GM19099 (cell line): Measurements from ENCODE around the gene RAI1.

Experiments
- POLR2A ChIP-seq: IDR thresholded peaks from 3 replicates; pipeline ENCODE4 v1.6.1; 2011; ENCODE audit warnings: low read depth; ENCODE audit not compliant: insufficient read length; ENCODE audit errors: extremely low read depth

The RAI1 gene

GRCh38 chr17:17743391-17744112 lies 62.3 kb downstream of the RAI1 start:
- no peak for TF ChIP-seq POLR2A

- no peak for TF ChIP-seq POLR2A
Observed at GRCh38 chr17:17744116-17744515, 62.9 kb downstream of the RAI1 start.

- no peak for TF ChIP-seq POLR2A
Observed at GRCh38 chr17:17745476-17746455, 64.5 kb downstream of the RAI1 start.

- no peak for TF ChIP-seq POLR2A
Observed at GRCh38 chr17:17748179-17748578, 66.9 kb downstream of the RAI1 start.

DNA sequence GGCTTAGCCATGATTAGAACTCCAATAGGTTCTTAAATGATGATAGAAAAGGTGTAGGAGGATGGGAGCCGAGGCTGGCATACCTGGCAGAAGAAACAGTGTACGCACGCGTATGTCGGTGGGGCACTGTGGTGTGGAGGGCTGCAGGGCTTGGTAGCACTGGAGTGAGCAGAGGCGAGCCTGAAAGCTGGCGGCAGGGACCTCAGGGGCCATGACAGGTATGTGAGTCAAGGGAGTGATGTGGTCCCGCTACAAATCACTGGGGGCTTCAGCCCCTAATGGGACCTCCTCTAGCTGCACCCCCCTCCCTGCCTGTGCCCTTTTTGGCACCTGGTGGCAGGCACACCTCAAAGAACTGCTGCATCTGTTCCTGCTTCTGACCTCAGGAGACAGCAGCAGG lies 67.3 kb downstream of the RAI1 start:
- TF ChIP-seq POLR2A: no peak

DNA sequence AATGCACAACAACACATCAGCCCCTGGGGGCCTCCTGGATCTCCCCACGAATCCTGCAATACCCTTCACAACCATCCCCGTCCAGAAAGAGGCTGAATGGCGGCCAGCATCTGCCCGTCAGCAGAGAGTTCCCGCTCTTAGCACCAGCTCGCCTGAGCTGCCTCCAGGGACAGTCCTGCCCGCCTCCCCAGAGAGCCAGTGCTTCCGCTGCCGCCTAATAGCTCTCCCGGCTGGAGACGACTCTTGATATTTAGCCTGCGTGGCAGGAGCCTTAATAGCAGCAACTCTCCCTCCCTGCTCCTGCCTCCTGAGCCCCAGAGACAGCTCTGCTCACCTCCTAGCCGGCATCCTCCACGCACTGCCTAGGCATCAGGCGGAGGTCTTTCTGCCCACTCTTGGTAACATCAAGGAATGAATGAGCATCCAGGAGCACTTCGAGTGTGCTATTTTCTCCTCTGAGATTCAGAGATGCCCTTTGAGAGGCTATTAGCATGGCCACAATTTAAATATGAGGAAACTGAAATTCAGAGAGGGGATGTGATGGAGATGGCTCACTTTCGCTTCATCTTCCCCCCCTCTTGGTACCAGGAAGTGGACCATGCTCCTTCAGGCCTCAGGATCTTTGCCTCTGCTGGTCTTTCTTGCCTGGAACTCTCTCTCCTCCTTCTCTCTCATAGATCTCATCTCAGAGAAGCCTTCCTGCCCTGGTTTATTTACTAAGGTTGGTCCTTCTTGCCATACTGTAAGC lies 67.9 kb downstream of the RAI1 start:
- TF ChIP-seq POLR2A: peak; percentile 20

DNA sequence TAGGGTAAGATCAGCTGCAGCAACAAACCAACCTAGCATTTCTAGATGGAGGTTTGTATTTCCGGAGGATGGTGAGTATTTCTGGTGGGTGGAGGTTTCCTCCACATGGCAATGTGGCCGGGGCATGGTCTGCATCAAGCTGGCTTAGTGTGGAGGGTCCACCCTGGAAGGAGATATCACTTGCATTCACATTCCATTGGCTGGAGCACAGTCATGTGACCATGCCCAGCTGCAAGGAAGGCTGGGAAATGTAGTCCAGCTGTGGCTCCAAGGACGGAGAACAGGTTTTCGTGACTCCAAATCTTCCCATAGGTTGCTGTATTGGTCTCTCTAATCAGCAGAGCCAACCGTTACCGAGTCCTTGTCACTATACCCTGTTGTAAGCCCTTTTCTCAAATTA lies 68.7 kb downstream of the RAI1 start:
- no peak for TF ChIP-seq POLR2A

DNA sequence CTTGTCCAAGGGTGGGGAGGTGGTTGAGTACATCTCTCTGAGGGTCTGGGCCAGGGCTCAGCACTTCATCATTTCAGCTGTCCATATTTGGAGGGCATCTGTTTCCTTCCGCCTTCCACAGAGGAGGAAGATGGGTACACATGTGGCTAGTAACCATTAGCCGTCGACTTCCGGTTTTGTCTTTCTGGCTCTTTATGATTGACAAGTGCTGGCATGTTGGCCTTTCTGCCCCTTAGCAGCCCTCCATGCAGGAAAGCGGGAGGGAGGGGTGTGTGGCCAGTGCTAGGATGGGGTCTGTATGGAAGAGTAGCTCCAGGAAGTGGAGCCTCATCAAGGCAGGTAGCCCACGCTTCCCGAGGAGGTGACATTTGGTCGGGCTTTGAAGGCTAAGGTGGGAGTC lies 69.6 kb downstream of the RAI1 start:
- TF ChIP-seq POLR2A: no peak

DNA sequence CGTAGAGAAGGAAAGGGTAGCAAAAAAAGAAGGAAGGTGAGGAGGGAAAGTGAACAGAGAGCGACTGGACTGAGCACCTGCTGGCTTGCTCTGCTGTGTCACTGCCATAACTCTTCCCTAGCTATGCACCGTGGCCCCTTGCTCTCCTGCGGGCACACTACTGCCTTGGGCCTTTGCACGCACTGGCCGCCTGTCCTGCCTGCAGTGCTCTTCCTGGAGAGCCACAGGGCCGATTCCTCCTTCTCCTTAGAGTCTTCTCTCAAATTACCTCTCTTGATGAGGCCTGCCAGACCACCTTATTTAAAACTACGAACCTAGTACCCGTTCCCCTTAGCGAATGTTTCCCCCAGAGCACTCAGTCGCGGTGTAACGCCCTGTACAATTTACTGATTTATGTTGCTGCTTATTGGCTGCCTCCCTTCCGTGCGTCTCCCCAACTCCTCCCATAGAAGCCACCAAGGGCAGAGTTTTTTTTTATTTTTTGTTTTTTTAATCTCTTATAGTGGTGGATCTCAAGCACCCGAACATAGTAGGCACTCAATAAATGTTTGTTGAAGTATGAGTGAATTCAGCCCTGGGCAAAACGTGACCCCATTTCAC lies 70.3 kb downstream of the RAI1 start:
- TF ChIP-seq POLR2A: peak; percentile 35

DNA sequence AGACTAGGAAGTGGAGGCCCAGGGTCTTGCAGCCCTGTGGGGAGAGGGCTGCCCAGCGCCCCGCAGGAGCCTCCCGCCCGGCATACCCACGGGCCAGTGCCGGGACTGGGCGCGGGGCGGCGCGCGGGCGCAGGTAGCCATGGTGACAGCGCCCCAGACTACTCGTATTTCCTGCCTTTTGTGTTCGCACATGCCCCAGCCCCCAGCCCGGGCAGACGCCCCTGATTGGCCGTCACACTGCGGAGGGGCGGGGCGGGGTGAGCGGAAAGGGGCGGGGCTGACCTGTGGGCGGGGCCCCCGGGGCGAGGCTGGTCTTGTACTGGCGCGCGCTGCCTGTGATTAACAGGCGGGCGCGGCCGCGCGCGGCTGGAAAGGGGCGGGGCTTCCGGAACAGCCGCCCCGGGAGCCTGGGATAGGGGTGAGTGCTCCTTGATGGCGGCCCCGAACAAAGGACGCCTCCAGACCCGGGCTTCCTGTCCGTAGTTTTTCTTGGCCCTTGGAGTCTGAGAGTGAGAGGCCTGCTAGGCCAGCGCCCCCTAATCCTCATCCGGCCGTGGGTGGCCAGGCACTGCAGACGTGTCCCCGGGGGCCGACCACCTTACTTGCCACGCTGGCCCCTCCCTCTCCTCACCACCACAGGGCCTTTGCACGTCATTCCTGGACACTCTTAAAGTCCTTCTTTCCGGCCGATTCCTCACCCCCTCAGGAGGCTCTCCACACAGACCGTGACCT lies 71.0 kb downstream of the RAI1 start:
- TF ChIP-seq POLR2A: peak; percentile 63

DNA sequence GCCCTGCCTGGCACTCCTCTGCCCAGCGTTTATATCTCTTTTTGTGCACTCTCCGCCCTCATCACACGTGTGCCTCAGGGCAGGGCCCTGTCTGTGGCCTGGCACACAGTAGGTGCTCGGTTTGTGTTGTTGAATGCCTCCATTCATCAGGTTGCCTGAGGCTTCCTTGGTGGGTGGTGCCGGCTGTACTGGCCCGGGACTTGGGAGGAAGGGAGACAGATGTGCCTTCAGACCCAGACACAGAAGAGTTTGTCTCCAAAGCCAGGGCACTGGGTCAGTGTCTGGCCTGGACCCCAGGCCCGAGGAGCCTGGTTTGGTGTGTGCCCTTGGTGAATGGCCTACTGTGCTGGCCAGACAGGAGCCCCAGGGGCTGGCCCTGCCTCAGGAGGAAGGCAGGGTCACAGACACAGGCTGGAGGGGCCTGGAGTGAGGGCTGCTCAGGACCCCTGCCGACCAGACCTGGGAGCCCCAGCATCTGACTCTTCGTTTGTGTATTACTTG lies 71.6 kb downstream of the RAI1 start:
- TF ChIP-seq POLR2A: no peak

- TF ChIP-seq POLR2A: no peak
Observed at GRCh38 chr17:17754719-17755686, 73.7 kb downstream of the RAI1 start.

DNA sequence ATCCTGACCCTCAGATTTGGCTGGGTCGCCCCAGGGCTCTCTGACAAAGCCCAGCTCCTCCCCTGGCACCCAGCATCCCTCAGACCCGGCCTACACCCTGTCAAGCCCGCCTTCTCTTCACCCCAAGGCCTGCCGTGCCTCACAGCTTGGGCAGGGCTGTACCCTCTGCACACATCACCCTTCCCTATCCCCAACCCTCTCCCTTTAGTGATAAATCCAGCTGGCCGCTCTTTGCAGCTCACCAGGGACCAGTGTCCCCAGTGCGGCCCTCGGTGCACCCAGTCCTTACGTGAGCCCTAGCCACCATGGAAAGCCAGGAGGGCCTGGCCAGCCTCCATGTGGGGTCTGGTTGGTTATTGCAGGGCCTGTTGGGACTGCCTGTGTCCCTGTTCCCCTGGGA lies 74.5 kb downstream of the RAI1 start:
- no peak for TF ChIP-seq POLR2A
